ENCODE results near the gene FBLN2.

The FBLN2 gene

DNA sequence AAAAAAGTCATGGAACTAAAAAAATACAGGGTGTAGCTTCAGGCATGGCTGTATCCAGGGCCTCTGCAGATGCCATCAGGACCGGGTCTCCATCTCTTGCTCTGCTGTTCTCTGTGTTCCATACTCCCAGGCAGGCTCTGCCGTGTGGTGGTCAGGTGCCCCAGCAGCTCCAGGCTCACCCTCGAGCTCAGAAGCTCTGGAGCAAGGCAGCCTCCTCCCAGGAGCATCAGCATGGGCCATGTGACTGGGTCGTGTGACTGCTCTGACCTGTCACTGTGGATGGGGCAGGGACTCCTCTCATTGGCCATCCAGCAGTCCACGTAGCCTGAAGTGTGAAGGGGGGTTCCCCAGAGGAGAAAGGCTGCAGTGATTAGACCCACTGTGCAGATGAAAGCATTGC is 8.5 kb downstream of the FBLN2 start:
- no peak for DNase-seq (ENCODE audit: low read depth)
- no peak overlapping the region for H3K4me3 ChIP-seq (ENCODE audit: low read depth, low read length)
- TF ChIP-seq MYC (IDR thresholded peaks at IDR 0.05; ENCODE audit: low read depth, low read length) (no peak), POLR2A (IDR thresholded peaks at IDR 0.05; ENCODE audit: extremely low read depth, insufficient read length) (no peak)
- TF ChIP-seq, protein P1, sequence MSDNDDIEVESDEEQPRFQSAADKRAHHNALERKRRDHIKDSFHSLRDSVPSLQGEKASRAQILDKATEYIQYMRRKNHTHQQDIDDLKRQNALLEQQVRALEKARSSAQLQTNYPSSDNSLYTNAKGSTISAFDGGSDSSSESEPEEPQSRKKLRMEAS (IDR thresholded peaks at IDR 0.05; ENCODE audit: low read depth, low read length), result no peak
- TF ChIP-seq, protein P2, sequence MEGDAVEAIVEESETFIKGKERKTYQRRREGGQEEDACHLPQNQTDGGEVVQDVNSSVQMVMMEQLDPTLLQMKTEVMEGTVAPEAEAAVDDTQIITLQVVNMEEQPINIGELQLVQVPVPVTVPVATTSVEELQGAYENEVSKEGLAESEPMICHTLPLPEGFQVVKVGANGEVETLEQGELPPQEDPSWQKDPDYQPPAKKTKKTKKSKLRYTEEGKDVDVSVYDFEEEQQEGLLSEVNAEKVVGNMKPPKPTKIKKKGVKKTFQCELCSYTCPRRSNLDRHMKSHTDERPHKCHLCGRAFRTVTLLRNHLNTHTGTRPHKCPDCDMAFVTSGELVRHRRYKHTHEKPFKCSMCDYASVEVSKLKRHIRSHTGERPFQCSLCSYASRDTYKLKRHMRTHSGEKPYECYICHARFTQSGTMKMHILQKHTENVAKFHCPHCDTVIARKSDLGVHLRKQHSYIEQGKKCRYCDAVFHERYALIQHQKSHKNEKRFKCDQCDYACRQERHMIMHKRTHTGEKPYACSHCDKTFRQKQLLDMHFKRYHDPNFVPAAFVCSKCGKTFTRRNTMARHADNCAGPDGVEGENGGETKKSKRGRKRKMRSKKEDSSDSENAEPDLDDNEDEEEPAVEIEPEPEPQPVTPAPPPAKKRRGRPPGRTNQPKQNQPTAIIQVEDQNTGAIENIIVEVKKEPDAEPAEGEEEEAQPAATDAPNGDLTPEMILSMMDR (IDR thresholded peaks at IDR 0.05; ENCODE audit: low read depth, low read length), result no peak

DNA sequence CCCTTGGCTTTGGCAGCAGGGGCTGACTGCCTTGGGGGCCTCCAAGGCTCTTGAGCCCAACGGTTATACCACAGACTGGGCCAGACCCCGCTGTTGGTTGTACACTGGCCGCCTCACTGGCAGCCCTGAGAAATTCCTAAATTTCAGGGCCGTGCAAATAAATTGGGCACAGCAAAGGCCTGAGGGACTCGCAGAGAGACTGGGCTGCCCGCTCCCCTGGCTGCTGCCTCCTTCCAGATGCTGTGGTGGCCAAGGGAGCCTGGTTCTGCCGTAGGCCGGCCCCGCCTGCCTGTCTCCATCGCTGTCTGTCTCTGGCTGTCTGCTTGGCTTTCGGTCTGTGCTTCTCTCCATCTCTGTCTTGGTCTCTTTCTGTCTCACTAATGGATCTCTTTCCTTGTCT is 9.0 kb downstream of the FBLN2 start:
- TF ChIP-seq POLR2A (IDR thresholded peaks at IDR 0.05; ENCODE audit: extremely low read depth, insufficient read length) (no peak), MYC (IDR thresholded peaks at IDR 0.05; ENCODE audit: low read depth, low read length) (no peak)
- TF ChIP-seq, protein P2 (IDR thresholded peaks at IDR 0.05; ENCODE audit: low read depth, low read length), result no peak
- TF ChIP-seq, protein P1 (IDR thresholded peaks at IDR 0.05; ENCODE audit: low read depth, low read length), result no peak
- DNase-seq (ENCODE audit: low read depth), result no peak
- H3K4me3 ChIP-seq (ENCODE audit: low read depth, low read length), result no peak overlapping the region

DNA sequence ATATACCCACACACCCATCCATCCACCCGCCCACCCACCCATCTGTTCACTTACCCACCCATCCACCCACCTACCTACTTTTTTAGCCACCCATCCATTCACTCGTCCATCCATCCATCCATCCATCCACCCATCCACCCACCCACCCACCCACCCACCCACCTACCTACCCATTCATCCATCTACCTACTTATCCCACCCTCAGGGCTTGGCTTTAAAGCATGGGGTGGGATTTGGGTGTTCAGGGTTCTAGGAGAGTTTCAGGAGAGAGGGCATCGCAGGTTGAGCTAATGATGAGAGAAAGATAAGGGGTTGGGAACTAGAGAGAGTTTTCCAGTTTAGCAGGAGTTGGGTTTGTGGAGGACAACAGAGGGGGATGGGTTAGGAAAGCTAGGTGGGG is 9.7 kb downstream of the FBLN2 start:
- no peak for DNase-seq (ENCODE audit: low read depth)
- no peak overlapping the region for H3K4me3 ChIP-seq (ENCODE audit: low read depth, low read length)
- TF ChIP-seq, protein P1 (IDR thresholded peaks at IDR 0.05; ENCODE audit: low read depth, low read length), result no peak
- TF ChIP-seq POLR2A (IDR thresholded peaks at IDR 0.05; ENCODE audit: extremely low read depth, insufficient read length) (no peak), MYC (IDR thresholded peaks at IDR 0.05; ENCODE audit: low read depth, low read length) (no peak)
- TF ChIP-seq, protein P2 (IDR thresholded peaks at IDR 0.05; ENCODE audit: low read depth, low read length), result no peak

DNA sequence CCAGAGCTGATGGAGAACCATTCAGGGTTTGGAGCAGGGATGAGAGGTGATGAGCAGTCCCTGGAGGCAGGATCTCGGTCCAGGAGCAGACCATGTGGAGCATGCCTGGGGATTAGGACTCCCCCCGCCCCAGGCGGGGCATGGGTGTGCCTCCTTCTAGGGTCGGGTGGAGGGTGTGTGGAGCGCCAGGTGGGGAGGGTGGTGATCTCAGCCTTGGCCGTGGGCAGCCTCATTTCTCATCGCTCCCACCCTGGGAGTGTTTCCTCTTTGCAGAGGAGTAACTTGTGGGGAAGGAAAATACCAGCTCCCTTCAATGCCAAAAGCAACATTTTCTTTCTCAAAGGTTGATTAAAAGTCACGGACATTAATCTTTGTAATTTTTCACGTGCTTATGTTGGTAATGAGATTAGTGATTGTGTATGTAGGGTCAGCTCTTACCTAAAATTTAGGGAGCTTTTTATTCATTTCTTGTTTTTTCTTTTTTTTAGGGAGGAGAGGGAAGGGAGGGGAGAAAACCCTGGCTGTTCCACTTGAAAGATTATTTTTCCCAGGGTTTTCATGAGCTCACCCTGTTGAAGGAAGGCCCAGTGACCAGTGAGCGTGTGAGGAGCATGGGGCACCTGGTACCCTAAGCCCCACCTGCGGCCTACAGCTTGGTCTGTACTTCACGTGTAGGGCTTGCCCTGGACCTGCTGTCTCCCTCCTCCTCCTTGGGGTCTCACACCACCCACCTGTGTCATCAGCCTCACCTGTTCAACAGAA is 11.0 kb downstream of the FBLN2 start:
- TF ChIP-seq MYC (IDR thresholded peaks at IDR 0.05; ENCODE audit: low read depth, low read length), result no peak
- TF ChIP-seq, protein P2 (IDR thresholded peaks at IDR 0.05; ENCODE audit: low read depth, low read length), result no peak
- TF ChIP-seq POLR2A (IDR thresholded peaks at IDR 0.05; ENCODE audit: extremely low read depth, insufficient read length), result no peak
- TF ChIP-seq, protein P1 (IDR thresholded peaks at IDR 0.05; ENCODE audit: low read depth, low read length), result no peak
- no peak for DNase-seq (ENCODE audit: low read depth)
- no peak overlapping the region for H3K4me3 ChIP-seq (ENCODE audit: low read depth, low read length)

DNA sequence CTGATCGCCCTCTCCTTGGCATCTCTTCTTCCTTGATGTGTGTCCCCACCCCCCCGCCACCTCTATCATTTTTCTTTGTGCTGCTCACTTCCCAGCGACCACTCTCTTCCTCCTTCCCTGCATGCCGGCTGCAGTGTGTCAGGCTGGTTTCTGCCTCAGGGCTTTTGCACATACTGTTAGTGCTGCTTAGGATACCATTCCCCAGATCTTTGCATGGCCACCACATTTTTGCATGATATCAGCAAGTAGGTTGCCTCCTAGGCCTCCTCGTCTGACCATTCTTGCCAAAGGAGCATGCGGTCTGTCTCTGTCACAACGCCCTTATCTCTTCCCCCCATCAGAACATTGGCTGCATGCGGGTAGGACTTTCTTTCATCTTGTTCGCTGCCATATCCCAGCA is 12.5 kb downstream of the FBLN2 start:
- TF ChIP-seq POLR2A (IDR thresholded peaks at IDR 0.05; ENCODE audit: extremely low read depth, insufficient read length) (no peak), MYC (IDR thresholded peaks at IDR 0.05; ENCODE audit: low read depth, low read length) (no peak)
- TF ChIP-seq, protein P1 (IDR thresholded peaks at IDR 0.05; ENCODE audit: low read depth, low read length), result no peak
- TF ChIP-seq, protein P2 (IDR thresholded peaks at IDR 0.05; ENCODE audit: low read depth, low read length), result no peak

More for the DNA sequence above, 12.5 kb downstream of the FBLN2 start:
- no peak overlapping the region for H3K4me3 ChIP-seq (ENCODE audit: low read depth, low read length)
- peak; percentile 22 for DNase-seq (ENCODE audit: low read depth)
